ENCODE results near the gene LMO1.

DNA sequence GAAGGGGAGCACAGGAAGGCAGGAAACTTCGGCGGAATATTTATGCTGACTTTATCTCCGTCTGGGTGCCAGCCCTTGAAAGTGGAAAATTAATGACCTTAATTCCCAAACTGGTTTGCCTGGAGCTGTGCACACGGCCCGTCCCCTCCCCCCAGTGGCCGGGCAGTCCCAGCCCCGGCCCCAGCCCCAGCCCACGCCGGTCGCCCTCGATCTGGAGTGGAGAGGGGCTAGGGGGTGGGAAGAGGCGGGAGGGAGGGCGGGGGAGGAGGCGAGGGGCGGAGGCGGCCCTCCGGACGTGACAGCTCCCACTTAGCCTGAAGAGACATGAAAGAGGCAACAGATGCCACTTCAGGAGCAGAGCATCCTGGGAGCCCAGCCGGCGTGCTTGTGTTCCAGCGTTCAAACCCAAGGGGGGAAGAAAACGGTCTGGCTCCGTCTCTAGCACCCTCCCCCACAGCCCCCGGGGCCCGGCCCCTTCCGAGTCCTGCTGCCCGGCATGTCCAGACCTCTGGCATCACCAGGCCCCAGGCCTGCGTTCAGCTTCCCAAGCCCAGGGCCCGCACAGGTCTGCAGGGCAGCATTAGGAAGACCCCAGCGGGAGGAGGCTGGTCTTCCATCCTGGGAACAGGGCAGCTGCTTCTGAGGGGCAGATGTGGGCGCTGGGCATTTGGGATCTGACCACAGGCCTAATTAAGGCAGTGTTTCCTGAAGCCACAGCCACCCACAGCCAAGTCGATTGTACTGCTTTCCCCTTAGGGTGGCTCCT is 20.0 kb upstream of the LMO1 start:
- TF ChIP-seq EZH2 (IDR thresholded peaks at IDR 0.05; ENCODE audit: borderline replicate concordance), result no peak
- TF ChIP-seq, protein P1, sequence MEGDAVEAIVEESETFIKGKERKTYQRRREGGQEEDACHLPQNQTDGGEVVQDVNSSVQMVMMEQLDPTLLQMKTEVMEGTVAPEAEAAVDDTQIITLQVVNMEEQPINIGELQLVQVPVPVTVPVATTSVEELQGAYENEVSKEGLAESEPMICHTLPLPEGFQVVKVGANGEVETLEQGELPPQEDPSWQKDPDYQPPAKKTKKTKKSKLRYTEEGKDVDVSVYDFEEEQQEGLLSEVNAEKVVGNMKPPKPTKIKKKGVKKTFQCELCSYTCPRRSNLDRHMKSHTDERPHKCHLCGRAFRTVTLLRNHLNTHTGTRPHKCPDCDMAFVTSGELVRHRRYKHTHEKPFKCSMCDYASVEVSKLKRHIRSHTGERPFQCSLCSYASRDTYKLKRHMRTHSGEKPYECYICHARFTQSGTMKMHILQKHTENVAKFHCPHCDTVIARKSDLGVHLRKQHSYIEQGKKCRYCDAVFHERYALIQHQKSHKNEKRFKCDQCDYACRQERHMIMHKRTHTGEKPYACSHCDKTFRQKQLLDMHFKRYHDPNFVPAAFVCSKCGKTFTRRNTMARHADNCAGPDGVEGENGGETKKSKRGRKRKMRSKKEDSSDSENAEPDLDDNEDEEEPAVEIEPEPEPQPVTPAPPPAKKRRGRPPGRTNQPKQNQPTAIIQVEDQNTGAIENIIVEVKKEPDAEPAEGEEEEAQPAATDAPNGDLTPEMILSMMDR (IDR thresholded peaks at IDR 0.05; ENCODE audit: poor library complexity), result no peak
- TF ChIP-seq EZH2phosphoT487 (IDR thresholded peaks at IDR 0.05; ENCODE audit: low read depth, severe bottlenecking, unreplicated experiment), result no peak
